HEK293 (cell line): ENCODE measurements around the gene FMN1.

Experiments
- CTCF ChIA-PET: fragments of 350-600 bp; formaldehyde crosslinking; extraction: SDS; loops from one replicate; lab custom pipeline; 2021; ENCODE audit warnings: antibody characterized with exemption; lab: Yijun Ruan, JAX
- POLR2A ChIA-PET: fragments of 300-600 bp; formaldehyde crosslinking; extraction: SDS; loops from one replicate; lab custom pipeline; 2020; ENCODE audit warnings: antibody characterized with exemption, inconsistent platforms; lab: Yijun Ruan, JAX
- H3K27ac ChIP-seq: fragments of 200-500 bp; sonication (Bioruptor generic); 2 replicates; pipeline ENCODE4 v1.5.1; 2014; ENCODE audit warnings: low read depth, low read length, control low read depth, inconsistent platforms; ENCODE audit errors: extremely low read depth
- H3K36me3 ChIP-seq, 2 experiments: fragments of 200-500 bp in 1 of 2; sonication (Bioruptor generic) in 1 of 2; 1 replicate in 1 of 2; 2 replicates in 1 of 2; pipeline ENCODE4 v1.5.1; 2014 to 2017; ENCODE audit warnings: inconsistent platforms in 2 of 2, low read length in 2 of 2; ENCODE audit not compliant: control insufficient read depth in 2 of 2, insufficient read depth in 1 of 2
- H3K4me1 ChIP-seq: fragments of 200-500 bp; sonication (Bioruptor generic); 2 replicates; pipeline ENCODE4 v1.5.1; 2014; ENCODE audit warnings: mild to moderate bottlenecking, low read length, inconsistent platforms; ENCODE audit not compliant: control insufficient read depth, insufficient read depth
- H3K4me3 ChIP-seq: 2 replicates; pipeline ENCODE4 v1.5.1; 2011; ENCODE audit warnings: low read depth, mild to moderate bottlenecking, control low read depth, low read length, moderate library complexity
- H3K9me3 ChIP-seq: fragments of 200-500 bp; sonication (Bioruptor generic); 2 replicates; pipeline ENCODE4 v1.5.1; 2014; ENCODE audit warnings: low read depth, low read length, inconsistent platforms; ENCODE audit not compliant: control insufficient read depth, insufficient read depth
- EGR2 ChIP-seq: fragments of 450-650 bp; formaldehyde crosslinking; IDR thresholded peaks from 2 replicates; pipeline ENCODE4 v1.5.1; 2016; ENCODE audit warnings: low read depth, missing biosample characterization, missing genetic modification characterization
- FEZF1 ChIP-seq: fragments of 450-650 bp; formaldehyde crosslinking; IDR thresholded peaks from 2 replicates; pipeline ENCODE4 v1.5.1; 2016; ENCODE audit warnings: missing biosample characterization, missing genetic modification characterization
- KLF1 ChIP-seq: fragments of 450-650 bp; formaldehyde crosslinking; IDR thresholded peaks from 2 replicates; pipeline ENCODE4 v1.5.1; 2016; ENCODE audit warnings: missing biosample characterization, missing genetic modification characterization
- OSR2 ChIP-seq: fragments of 450-650 bp; formaldehyde crosslinking; IDR thresholded peaks from 2 replicates; pipeline ENCODE4 v1.5.1; 2016; ENCODE audit warnings: missing biosample characterization, missing genetic modification characterization
- SCRT2 ChIP-seq: fragments of 450-650 bp; formaldehyde crosslinking; IDR thresholded peaks from 2 replicates; pipeline ENCODE4 v1.5.1; 2016; ENCODE audit warnings: missing biosample characterization, missing genetic modification characterization
- TCF7L2 ChIP-seq: IDR thresholded peaks from 2 replicates; pipeline ENCODE4 v1.6.1; 2011; ENCODE audit warnings: low read depth, mild to moderate bottlenecking, inconsistent platforms, low read length, moderate library complexity, borderline replicate concordance
- WT1 ChIP-seq: fragments of 450-650 bp; formaldehyde crosslinking; IDR thresholded peaks from 2 replicates; pipeline ENCODE4 v1.5.1; 2016; ENCODE audit warnings: missing biosample characterization, missing genetic modification characterization
- ZBTB17 ChIP-seq: fragments of 450-650 bp; formaldehyde crosslinking; IDR thresholded peaks from 2 replicates; pipeline ENCODE4 v1.5.1; 2016; ENCODE audit warnings: missing biosample characterization, missing genetic modification characterization
- ZBTB20 ChIP-seq: fragments of 450-650 bp; formaldehyde crosslinking; IDR thresholded peaks from 2 replicates; pipeline ENCODE4 v1.5.1; 2016; ENCODE audit warnings: missing biosample characterization, missing genetic modification characterization
- ZFHX2 ChIP-seq: fragments of 450-650 bp; formaldehyde crosslinking; conservative IDR thresholded peaks from 2 replicates; pipeline ENCODE4 v1.5.1; 2016; ENCODE audit warnings: missing biosample characterization, missing genetic modification characterization
- ZNF223 ChIP-seq: fragments of 450-650 bp; formaldehyde crosslinking; IDR thresholded peaks from 2 replicates; pipeline ENCODE4 v1.5.1; 2016; ENCODE audit warnings: missing biosample characterization, missing genetic modification characterization
- ZNF292 ChIP-seq: fragments of 450-650 bp; formaldehyde crosslinking; IDR thresholded peaks from 2 replicates; pipeline ENCODE4 v1.5.1; 2016; ENCODE audit warnings: low read depth, missing biosample characterization, missing genetic modification characterization, borderline replicate concordance
- ZNF335 ChIP-seq: fragments of 450-650 bp; formaldehyde crosslinking; conservative IDR thresholded peaks from 2 replicates; pipeline ENCODE4 v1.5.1; 2016; ENCODE audit warnings: missing biosample characterization, missing genetic modification characterization
- ZNF37A ChIP-seq: fragments of 450-650 bp; IDR thresholded peaks from 2 replicates; pipeline ENCODE4 v1.5.1; 2018; ENCODE audit warnings: missing biosample characterization, missing genetic modification characterization
- ZNF558 ChIP-seq: fragments of 450-650 bp; formaldehyde crosslinking; IDR thresholded peaks from 2 replicates; pipeline ENCODE4 v1.5.1; 2016; ENCODE audit warnings: missing biosample characterization, missing genetic modification characterization
- ZNF621 ChIP-seq: fragments of 450-650 bp; formaldehyde crosslinking; IDR thresholded peaks from 2 replicates; pipeline ENCODE4 v1.5.1; 2017; ENCODE audit warnings: missing biosample characterization, missing genetic modification characterization
- ZNF664 ChIP-seq: fragments of 450-650 bp; formaldehyde crosslinking; IDR thresholded peaks from 2 replicates; pipeline ENCODE4 v1.5.1; 2016; ENCODE audit warnings: missing biosample characterization, missing genetic modification characterization
- ZNF768 ChIP-seq: fragments of 450-650 bp; formaldehyde crosslinking; IDR thresholded peaks from 2 replicates; pipeline ENCODE4 v1.5.1; 2018; ENCODE audit warnings: missing biosample characterization, mild to moderate bottlenecking, missing genetic modification characterization
- ZNF830 ChIP-seq: fragments of 450-650 bp; IDR thresholded peaks from 2 replicates; pipeline ENCODE4 v1.5.0; 2018; ENCODE audit warnings: missing biosample characterization, missing genetic modification characterization, low read depth, mild to moderate bottlenecking, moderate library complexity
- ZNF843 ChIP-seq: fragments of 450-650 bp; formaldehyde crosslinking; IDR thresholded peaks from 2 replicates; pipeline ENCODE4 v1.5.1; 2016; ENCODE audit warnings: missing biosample characterization, missing genetic modification characterization
- ZSCAN30 ChIP-seq: fragments of 450-650 bp; IDR thresholded peaks from 2 replicates; pipeline ENCODE4 v1.5.1; 2018; ENCODE audit warnings: missing biosample characterization, mild to moderate bottlenecking, missing genetic modification characterization, moderate library complexity
- TF ChIP-seq, protein P1 (sequence below): fragments of 450-650 bp; formaldehyde crosslinking; IDR thresholded peaks from 2 replicates; pipeline ENCODE4 v1.5.1; 2016; ENCODE audit warnings: missing biosample characterization, missing genetic modification characterization
- TF ChIP-seq, protein P2 (sequence below): fragments of 450-650 bp; formaldehyde crosslinking; IDR thresholded peaks from 2 replicates; pipeline ENCODE4 v1.5.1; 2016; ENCODE audit warnings: missing biosample characterization, missing genetic modification characterization
- TF ChIP-seq, protein P3 (sequence below): fragments of 450-650 bp; formaldehyde crosslinking; IDR thresholded peaks from 2 replicates; pipeline ENCODE4 v1.5.1; 2016; ENCODE audit warnings: missing biosample characterization, missing genetic modification characterization

The FMN1 gene

DNA sequence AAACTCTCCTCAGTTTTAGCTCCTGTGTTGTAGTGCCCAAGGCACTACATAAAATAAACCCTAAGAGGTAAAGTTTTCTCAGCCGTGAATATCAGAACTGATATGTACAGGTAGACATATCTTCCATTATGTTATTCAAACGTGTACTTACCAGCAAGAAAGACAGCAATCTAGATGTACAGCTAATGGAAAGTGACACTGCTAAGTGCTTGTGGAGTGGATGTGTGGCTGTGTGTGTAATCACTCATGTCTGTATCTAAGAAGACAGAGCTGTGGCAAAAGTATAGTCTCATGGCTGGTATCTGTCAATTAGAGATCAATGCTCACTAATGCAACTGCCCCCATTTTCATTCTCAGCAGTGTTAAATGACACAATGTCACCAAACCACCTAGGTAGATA lies 101.3 kb downstream of the FMN1 start (continued):
- TF ChIP-seq ZBTB17 (tag by site-specific recombination) (no peak), ZNF223 (no peak), ZSCAN30 (no peak), ZNF664 (no peak), ZBTB20 (no peak)
- TF ChIP-seq, all 188 proteins: peak for 0

DNA sequence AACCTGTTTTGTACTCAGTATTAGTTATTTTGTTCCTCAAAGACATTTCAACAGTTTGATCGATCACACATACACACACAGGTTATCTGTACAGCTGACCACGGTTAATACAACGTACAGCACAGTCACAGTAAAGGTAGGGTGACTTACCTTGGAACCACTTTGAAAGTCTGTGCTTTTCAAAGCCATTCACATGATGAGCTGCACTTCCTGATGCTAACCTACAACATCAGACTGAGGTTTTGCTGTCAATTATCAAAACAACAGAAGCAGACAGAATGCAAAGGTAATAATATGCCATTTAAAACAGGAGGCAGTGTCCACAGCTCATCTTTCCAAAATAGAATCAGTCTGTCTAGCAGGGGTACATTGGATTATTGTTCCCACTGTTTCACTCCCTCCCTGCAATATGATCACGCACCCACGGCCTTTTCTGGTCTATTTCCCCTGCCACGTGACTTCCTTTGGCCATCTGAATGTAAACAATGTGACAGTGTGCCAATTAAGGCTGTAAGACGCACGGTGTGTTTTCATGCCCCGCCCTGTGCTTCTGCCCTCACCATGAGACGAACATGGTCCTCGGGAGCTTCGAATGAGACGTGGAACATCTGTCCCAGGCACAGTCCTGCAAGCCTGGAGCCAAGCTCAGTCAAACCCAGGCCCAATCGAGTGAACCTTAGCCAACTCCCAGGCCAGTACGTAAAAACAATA lies 102.4 kb downstream of the FMN1 start:
- peaks cover 20% of the 10 kb centered on the region for H3K4me1 ChIP-seq
- CTCF ChIA-PET = interaction anchor here (0.6 to 13.3 kb wide), 2 partner anchors 41 to 68 kb away, joined by 3 to 185 read pairs; no protein-coding TSS in a partner anchor
- H3K36me3 ChIP-seq = no peaks in the 10 kb centered on the region
- H3K9me3 ChIP-seq = no peaks in the 10 kb centered on the region
- no peak overlapping the region for H3K27ac ChIP-seq
- 0 out of 2 replicates have a peak, but pooled peaks have one; percentile 13 for TF ChIP-seq FEZF1 (tag by site-specific recombination)
- TF ChIP-seq ZNF558 (tag by site-specific recombination) = no peak
- TF ChIP-seq, protein P1, sequence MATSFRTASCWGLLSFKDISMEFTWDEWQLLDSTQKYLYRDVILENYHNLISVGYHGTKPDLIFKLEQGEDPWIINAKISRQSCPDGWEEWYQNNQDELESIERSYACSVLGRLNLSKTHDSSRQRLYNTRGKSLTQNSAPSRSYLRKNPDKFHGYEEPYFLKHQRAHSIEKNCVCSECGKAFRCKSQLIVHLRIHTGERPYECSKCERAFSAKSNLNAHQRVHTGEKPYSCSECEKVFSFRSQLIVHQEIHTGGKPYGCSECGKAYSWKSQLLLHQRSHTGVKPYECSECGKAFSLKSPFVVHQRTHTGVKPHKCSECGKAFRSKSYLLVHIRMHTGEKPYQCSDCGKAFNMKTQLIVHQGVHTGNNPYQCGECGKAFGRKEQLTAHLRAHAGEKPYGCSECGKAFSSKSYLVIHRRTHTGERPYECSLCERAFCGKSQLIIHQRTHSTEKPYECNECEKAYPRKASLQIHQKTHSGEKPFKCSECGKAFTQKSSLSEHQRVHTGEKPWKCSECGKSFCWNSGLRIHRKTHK (tag by site-specific recombination) = no peak
- TF ChIP-seq, protein P2, sequence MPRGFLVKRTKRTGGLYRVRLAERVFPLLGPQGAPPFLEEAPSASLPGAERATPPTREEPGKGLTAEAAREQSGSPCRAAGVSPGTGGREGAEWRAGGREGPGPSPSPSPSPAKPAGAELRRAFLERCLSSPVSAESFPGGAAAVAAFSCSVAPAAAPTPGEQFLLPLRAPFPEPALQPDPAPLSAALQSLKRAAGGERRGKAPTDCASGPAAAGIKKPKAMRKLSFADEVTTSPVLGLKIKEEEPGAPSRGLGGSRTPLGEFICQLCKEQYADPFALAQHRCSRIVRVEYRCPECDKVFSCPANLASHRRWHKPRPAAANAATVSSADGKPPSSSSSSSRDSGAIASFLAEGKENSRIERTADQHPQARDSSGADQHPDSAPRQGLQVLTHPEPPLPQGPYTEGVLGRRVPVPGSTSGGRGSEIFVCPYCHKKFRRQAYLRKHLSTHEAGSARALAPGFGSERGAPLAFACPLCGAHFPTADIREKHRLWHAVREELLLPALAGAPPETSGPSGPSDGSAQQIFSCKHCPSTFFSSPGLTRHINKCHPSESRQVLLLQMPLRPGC (tag by site-specific recombination) = no peak
- 0 out of 2 replicates have a peak, but pooled peaks have one; percentile 11 for TF ChIP-seq EGR2 (tag by site-specific recombination)
- 0 out of 2 replicates have a peak, but pooled peaks have one; percentile 9 for TF ChIP-seq ZFHX2 (tag by site-specific recombination)
- TF ChIP-seq KLF1 = no peak
- no peak for TF ChIP-seq ZNF37A (tag by site-specific recombination)
- POLR2A ChIA-PET = no interaction called here
- no peak overlapping the region for H3K4me3 ChIP-seq

DNA sequence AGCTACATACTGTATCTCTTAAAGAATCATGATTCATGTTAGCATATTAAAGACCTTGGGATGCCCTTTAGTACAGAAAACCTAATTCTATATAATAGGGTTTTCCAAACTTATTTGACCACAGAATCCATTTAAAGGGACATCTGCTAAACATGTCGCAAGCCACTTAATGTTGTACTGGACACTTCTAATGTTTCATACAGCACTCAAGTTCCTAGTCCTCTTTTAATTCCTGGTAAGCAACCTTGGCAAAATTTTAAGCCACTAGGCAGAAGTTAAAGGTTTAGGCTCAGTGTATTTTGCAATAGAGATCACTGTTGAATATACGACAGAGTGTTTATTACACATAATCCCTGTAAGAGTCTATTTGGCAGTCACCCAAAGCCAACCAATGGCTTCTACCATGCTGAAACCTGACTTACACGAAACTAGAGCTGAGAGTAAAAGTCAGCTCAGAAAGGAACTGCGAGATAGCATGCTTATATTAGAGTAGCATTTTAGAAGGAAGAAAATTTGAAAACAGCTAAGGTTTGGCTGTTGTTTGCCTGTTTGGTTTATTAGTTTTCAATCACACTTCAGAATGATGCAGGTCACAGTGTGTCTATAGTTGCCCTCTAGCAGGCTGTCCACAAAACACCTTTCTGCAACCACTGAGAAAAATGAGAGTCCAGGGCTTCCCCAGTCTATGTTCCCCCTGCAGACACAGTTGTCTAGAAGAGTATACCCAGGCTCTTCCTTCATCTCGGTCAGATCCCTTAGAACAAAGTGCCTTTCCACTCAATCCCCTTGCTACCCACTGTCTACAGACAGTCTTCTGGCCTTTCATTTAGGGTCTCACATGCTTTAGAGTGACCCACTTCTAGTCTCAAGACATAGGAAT lies 104.4 kb downstream of the FMN1 start:
- POLR2A ChIA-PET = no interaction called here
- CTCF ChIA-PET = interaction anchor here (0.9 to 13.3 kb wide), 2 partner anchors 43 to 145 kb away, joined by 3 to 185 read pairs; no protein-coding TSS in a partner anchor
- Histone ChIP-seq H3K4me3 (no peak overlapping the region), H3K4me1 (peaks cover 20% of the 10 kb centered on the region), H3K27ac (peak overlapping the region; percentile 32), H3K36me3 (no peaks in the 10 kb centered on the region), H3K9me3 (no peaks in the 10 kb centered on the region)
- TF ChIP-seq ZSCAN30 (peak; percentile 86; the same call in 1 of the 2 replicates), SCRT2 (peak; percentile 85), TCF7L2 (no peak), ZNF621 (tag by site-specific recombination) (no peak), ZNF664 (no peak), ZNF335 (peak; percentile 51), ZNF292 (tag by site-specific recombination) (no peak), ZNF768 (tag by site-specific recombination) (no peak), WT1 (0 out of 2 replicates have a peak, but pooled peaks have one; percentile 36), ZNF843 (peak; percentile 35; the same call in 1 of the 2 replicates), OSR2 (tag by site-specific recombination) (peak; percentile 85), ZNF830 (tag by site-specific recombination) (no peak)
- TF ChIP-seq, protein P3, sequence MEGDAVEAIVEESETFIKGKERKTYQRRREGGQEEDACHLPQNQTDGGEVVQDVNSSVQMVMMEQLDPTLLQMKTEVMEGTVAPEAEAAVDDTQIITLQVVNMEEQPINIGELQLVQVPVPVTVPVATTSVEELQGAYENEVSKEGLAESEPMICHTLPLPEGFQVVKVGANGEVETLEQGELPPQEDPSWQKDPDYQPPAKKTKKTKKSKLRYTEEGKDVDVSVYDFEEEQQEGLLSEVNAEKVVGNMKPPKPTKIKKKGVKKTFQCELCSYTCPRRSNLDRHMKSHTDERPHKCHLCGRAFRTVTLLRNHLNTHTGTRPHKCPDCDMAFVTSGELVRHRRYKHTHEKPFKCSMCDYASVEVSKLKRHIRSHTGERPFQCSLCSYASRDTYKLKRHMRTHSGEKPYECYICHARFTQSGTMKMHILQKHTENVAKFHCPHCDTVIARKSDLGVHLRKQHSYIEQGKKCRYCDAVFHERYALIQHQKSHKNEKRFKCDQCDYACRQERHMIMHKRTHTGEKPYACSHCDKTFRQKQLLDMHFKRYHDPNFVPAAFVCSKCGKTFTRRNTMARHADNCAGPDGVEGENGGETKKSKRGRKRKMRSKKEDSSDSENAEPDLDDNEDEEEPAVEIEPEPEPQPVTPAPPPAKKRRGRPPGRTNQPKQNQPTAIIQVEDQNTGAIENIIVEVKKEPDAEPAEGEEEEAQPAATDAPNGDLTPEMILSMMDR = no peak
